HL-60 (cell line): ENCODE measurements around the gene ITGAD.

Source experiments
- DNase-seq, 2 experiments: peaks; one replicate each; pipeline ENCODE4 v3.0.0-alpha.2; 2010 to 2020; ENCODE audit warnings: low read depth in 1 of 2, low spot score in 1 of 2
- H3K27ac ChIP-seq: fragments of 250-450 bp; sonication (Bioruptor Pico); replicated peaks from 2 replicates; pipeline ENCODE4 v1.5.1; 2020; ENCODE audit warnings: mild to moderate bottlenecking, moderate library complexity
- H3K27me3 ChIP-seq: fragments of 250-450 bp; sonication (Bioruptor Pico); 2 replicates; pipeline ENCODE4 v1.5.1; 2021; ENCODE audit warnings: mild to moderate bottlenecking, moderate library complexity; ENCODE audit not compliant: insufficient read depth, poor library complexity, severe bottlenecking
- H3K4me3 ChIP-seq: replicated peaks from 2 replicates; pipeline ENCODE4 v1.5.1; 2011; ENCODE audit warnings: mild to moderate bottlenecking, control low read depth, low read length; ENCODE audit not compliant: insufficient read depth
- GABPA ChIP-seq: IDR thresholded peaks from 2 replicates; pipeline ENCODE4 v1.6.1; 2012; ENCODE audit warnings: low read depth
- POLR2AphosphoS5 ChIP-seq: IDR thresholded peaks from 2 replicates; pipeline ENCODE4 v1.6.1; 2012; ENCODE audit warnings: low read depth
- SPI1 ChIP-seq: IDR thresholded peaks from 2 replicates; pipeline ENCODE4 v1.6.1; 2012; ENCODE audit warnings: low read depth, mild to moderate bottlenecking, borderline replicate concordance
- TF ChIP-seq, protein P1 (sequence below): IDR thresholded peaks from one replicate; pipeline ENCODE4 v1.5.1; 2011; ENCODE audit warnings: low read length, control low read depth, inconsistent platforms; ENCODE audit not compliant: insufficient read depth
- TF ChIP-seq, protein P2 (sequence below): IDR thresholded peaks from 2 replicates; pipeline ENCODE4 v1.6.1; 2012; ENCODE audit warnings: low read depth; ENCODE audit not compliant: insufficient replicate concordance

Gene ITGAD

DNA sequence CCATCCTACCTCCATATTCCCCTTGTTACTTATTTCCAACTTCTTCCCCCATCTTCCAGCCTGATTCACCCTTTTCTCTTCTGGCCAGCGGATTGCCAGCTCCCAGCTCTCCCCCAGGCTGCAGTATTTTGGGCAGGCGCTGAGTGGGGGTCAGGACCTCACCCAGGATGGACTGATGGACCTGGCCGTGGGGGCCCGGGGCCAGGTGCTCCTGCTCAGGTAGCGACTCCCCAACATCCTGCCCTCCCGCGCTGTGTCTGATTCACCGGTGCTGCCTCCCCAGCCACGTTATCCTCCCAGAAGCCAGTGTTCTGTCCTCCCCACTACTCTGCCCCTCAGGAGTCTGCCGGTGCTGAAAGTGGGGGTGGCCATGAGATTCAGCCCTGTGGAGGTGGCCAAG lies 19.6 kb downstream of the ITGAD start:
- DNase-seq = no peak
- Histone ChIP-seq H3K27ac (no peak overlapping the region), H3K27me3 (no peaks in the 10 kb centered on the region), H3K4me3 (no peak overlapping the region)
- TF ChIP-seq GABPA (no peak), SPI1 (no peak), POLR2AphosphoS5 (no peak)
- TF ChIP-seq, protein P1, sequence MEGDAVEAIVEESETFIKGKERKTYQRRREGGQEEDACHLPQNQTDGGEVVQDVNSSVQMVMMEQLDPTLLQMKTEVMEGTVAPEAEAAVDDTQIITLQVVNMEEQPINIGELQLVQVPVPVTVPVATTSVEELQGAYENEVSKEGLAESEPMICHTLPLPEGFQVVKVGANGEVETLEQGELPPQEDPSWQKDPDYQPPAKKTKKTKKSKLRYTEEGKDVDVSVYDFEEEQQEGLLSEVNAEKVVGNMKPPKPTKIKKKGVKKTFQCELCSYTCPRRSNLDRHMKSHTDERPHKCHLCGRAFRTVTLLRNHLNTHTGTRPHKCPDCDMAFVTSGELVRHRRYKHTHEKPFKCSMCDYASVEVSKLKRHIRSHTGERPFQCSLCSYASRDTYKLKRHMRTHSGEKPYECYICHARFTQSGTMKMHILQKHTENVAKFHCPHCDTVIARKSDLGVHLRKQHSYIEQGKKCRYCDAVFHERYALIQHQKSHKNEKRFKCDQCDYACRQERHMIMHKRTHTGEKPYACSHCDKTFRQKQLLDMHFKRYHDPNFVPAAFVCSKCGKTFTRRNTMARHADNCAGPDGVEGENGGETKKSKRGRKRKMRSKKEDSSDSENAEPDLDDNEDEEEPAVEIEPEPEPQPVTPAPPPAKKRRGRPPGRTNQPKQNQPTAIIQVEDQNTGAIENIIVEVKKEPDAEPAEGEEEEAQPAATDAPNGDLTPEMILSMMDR = no peak
- TF ChIP-seq, protein P2, sequence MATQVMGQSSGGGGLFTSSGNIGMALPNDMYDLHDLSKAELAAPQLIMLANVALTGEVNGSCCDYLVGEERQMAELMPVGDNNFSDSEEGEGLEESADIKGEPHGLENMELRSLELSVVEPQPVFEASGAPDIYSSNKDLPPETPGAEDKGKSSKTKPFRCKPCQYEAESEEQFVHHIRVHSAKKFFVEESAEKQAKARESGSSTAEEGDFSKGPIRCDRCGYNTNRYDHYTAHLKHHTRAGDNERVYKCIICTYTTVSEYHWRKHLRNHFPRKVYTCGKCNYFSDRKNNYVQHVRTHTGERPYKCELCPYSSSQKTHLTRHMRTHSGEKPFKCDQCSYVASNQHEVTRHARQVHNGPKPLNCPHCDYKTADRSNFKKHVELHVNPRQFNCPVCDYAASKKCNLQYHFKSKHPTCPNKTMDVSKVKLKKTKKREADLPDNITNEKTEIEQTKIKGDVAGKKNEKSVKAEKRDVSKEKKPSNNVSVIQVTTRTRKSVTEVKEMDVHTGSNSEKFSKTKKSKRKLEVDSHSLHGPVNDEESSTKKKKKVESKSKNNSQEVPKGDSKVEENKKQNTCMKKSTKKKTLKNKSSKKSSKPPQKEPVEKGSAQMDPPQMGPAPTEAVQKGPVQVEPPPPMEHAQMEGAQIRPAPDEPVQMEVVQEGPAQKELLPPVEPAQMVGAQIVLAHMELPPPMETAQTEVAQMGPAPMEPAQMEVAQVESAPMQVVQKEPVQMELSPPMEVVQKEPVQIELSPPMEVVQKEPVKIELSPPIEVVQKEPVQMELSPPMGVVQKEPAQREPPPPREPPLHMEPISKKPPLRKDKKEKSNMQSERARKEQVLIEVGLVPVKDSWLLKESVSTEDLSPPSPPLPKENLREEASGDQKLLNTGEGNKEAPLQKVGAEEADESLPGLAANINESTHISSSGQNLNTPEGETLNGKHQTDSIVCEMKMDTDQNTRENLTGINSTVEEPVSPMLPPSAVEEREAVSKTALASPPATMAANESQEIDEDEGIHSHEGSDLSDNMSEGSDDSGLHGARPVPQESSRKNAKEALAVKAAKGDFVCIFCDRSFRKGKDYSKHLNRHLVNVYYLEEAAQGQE = no peak

DNA sequence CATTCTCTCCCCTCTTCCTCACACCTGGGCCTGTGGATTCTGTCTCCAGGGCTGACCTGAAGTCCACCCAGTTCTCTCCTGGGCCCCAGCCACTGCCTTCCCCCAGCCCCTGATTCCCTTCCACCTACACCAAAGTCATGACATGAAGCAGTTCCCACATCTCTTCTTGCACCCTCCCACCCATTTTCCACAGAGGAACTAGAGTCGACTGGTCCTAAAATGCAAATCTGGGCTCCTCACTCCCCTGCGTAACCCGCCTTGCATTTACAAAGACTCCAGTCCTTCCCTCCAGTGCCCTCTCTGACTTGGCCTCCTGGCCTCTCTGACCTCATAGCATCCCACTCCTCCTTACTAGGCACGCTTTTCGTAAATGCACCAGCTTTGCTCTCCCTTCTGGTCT lies 20.2 kb downstream of the ITGAD start:
- DNase-seq = no peak
- H3K4me3 ChIP-seq = no peak overlapping the region
- no peak for TF ChIP-seq GABPA
- TF ChIP-seq SPI1 = no peak
- no peak for TF ChIP-seq POLR2AphosphoS5
- TF ChIP-seq, protein P1 = no peak
- TF ChIP-seq, protein P2 = no peak
- H3K27me3 ChIP-seq = no peaks in the 10 kb centered on the region
- no peak overlapping the region for H3K27ac ChIP-seq

DNA sequence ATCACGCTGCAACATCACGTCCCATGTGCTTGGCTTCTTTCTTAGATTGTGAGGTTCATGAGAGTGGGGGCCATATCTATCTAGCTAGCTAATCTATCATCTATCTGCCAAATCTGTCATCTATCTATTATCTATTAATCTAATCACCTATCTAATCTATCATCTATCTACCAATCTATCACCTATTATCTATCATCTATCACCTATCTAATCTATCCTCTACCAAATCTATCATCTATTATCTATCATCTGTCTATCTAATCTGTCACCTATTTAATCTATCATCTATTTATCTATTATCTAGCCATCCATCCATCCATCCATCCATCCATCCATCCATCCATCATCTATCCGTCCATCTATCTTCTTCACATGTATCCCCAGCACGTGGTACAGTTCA lies 20.8 kb downstream of the ITGAD start:
- H3K27ac ChIP-seq = no peak overlapping the region
- TF ChIP-seq POLR2AphosphoS5 = no peak
- no peak for TF ChIP-seq GABPA
- TF ChIP-seq, protein P2 = no peak
- no peak for TF ChIP-seq SPI1
- TF ChIP-seq, protein P1 = no peak
- H3K4me3 ChIP-seq = no peak overlapping the region
- no peaks in the 10 kb centered on the region for H3K27me3 ChIP-seq
- no peak for DNase-seq
